Prostate gland (tissue), 2 donors: ENCODE results near the gene GAK. TPM values are rescaled to one million over a fixed set of nuclear protein-coding genes. Genes with fewer than 3 reads are reported as not detected.

Source experiments
- DNase-seq: peaks from one replicate; pipeline ENCODE4 v3.0.0-alpha.2; 2019; ENCODE audit warnings: low spot score
- H3K27ac ChIP-seq, 2 donors: fragments of 200-600 bp; sonication (generic); 2 replicates each; pipeline ENCODE4 v1.5.1; 2017 to 2019
- H3K27me3 ChIP-seq: fragments of 200-600 bp; sonication (generic); replicated peaks from 2 replicates; pipeline ENCODE4 v1.5.1; 2019; ENCODE audit not compliant: insufficient read depth
- H3K36me3 ChIP-seq, 2 donors: fragments of 200-600 bp; sonication (generic); 1 replicate in 1 of 2; 2 replicates in 1 of 2; pipeline versions ENCODE4 v1.5.1 to v1.8.1; 2017 to 2019
- H3K4me1 ChIP-seq: fragments of 200-600 bp; sonication (generic); replicated peaks from 2 replicates; pipeline ENCODE4 v1.5.1; 2019
- H3K4me3 ChIP-seq, 2 donors: fragments of 200-600 bp; sonication (generic); 2 replicates each; pipeline ENCODE4 v1.5.1; 2017 to 2019
- H3K9me3 ChIP-seq: fragments of 200-600 bp; sonication (generic); 2 replicates; pipeline ENCODE4 v1.5.1; 2017
- POLR2A ChIP-seq: fragments of 450-650 bp; IDR thresholded peaks from one replicate; pipeline ENCODE4 v1.6.1; 2016; ENCODE audit warnings: antibody characterized with exemption, mild to moderate bottlenecking
- POLR2AphosphoS5 ChIP-seq: sonication (generic); formaldehyde crosslinking; IDR thresholded peaks from one replicate; pipeline ENCODE4 v1.6.1; 2017; ENCODE audit warnings: antibody characterized with exemption
- WGBS: methylation state at CpG from one replicate; pipeline ENCODE4 v1.1.5; 2018; 5-methylcytosine and 5-hydroxymethylcytosine counted together
- intact Hi-C: fragments of 100-400 bp; cut with DNase I; formaldehyde crosslinking; loops from one replicate; pipeline ENCODE4 v1.14.2; 2022
- total RNA-seq, 2 donors: library from RNA; depleted of rRNA; stranded (reverse); fragments of >200 nt; gene quantifications; one replicate each; pipeline ENCODE4 v1.1.0, GENCODE V29; 2016
- TF ChIP-seq, protein P1 (sequence below), 4 experiments: fragments of 200-600 bp in 2 of 4; fragments of 450-650 bp in 2 of 4; sonication (generic) in 2 of 4; IDR thresholded peaks; 1 replicate in 3 of 4; 2 replicates in 1 of 4; pipeline ENCODE4 v1.5.1; 2016 to 2019; ENCODE audit warnings: antibody characterized with exemption in 4 of 4, mild to moderate bottlenecking in 2 of 4, moderate library complexity in 2 of 4

GAK gene
- total RNA-seq, 2 donors from 2014 or later: 158 to 181 TPM

DNA sequence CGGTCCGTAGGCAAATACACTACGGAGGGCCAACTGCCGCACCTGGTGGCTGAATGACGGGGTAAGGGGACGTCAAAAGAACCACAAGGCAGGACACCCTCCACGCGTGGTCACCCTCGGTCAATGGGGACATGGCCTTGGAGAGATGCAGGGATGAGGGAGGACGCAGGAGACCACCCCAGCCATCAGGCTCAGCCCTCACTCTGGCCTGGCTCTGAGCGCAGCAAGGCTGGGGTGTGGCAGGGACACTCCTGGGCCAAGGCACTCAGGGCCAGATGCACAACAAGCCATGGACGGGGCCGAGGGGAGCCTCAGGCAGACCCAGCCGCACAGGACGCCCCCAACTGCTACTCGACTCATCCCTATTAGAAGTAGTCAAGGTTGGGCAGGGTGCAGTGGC is 36.5 kb downstream of the GAK start:
- no peak for TF ChIP-seq POLR2AphosphoS5
- no peak for TF ChIP-seq POLR2A
- TF ChIP-seq, protein P1, sequence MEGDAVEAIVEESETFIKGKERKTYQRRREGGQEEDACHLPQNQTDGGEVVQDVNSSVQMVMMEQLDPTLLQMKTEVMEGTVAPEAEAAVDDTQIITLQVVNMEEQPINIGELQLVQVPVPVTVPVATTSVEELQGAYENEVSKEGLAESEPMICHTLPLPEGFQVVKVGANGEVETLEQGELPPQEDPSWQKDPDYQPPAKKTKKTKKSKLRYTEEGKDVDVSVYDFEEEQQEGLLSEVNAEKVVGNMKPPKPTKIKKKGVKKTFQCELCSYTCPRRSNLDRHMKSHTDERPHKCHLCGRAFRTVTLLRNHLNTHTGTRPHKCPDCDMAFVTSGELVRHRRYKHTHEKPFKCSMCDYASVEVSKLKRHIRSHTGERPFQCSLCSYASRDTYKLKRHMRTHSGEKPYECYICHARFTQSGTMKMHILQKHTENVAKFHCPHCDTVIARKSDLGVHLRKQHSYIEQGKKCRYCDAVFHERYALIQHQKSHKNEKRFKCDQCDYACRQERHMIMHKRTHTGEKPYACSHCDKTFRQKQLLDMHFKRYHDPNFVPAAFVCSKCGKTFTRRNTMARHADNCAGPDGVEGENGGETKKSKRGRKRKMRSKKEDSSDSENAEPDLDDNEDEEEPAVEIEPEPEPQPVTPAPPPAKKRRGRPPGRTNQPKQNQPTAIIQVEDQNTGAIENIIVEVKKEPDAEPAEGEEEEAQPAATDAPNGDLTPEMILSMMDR (IDR thresholded peaks at IDR 0.05): no peak

DNA sequence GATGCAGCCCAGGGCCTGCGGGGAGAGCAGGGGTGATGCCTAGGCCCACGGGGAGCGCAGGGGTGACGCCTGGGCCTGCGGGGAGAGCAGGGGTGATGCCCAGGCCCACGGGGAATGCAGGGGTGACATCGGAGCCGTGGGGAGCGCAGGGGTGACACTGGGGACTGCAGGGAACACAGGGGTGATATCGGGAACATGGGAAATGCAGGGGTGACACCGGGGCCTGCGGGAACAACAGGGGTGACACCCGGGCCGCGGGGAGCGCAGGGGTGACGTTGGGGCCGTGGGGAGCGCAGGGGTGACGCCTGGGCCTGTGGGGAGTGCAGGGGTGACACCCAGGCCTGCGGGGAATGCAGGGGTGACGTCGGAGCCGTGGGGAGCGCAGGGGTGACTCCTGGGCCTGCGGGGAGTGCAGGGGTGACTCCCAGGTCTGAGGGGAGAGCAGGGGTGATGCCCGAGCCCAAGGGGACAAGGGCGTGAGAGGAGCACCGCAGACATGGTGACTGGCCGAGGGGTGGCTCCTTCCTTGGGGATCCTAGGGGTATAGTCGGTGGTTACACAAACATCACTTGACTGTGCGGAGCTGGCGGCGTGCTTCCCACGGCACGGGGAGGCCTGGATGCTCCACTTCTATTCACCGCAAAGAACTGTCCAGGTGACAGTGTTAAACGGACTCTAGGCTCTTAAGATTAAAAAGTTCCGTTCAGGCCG is 38.0 kb downstream of the GAK start:
- Histone ChIP-seq H3K36me3 (peaks cover 4 to 12% of the 10 kb centered on the region in 2 donors), H3K27me3 (no peaks in the 10 kb centered on the region), H3K27ac (no peak overlapping the region), H3K9me3 (no peaks in the 10 kb centered on the region), H3K4me3 (no peak overlapping the region), H3K4me1 (no peaks in the 10 kb centered on the region)
- no peak for DNase-seq
- intact Hi-C loops: no loop called here
- 90% methylated on average over 40 of the region's 40 CpGs for WGBS
- TF ChIP-seq POLR2A: no peak
- no peak for TF ChIP-seq POLR2AphosphoS5
- TF ChIP-seq, protein P1 (IDR thresholded peaks at IDR 0.05): no peak

More for the DNA sequence above, 36.5 kb downstream of the GAK start:
- no peak for DNase-seq
- Histone ChIP-seq H3K36me3 (peaks cover 4 to 12% of the 10 kb centered on the region in 2 donors), H3K27me3 (no peaks in the 10 kb centered on the region), H3K9me3 (no peaks in the 10 kb centered on the region), H3K27ac (no peak overlapping the region), H3K4me3 (no peak overlapping the region), H3K4me1 (no peaks in the 10 kb centered on the region)
- intact Hi-C loops: no loop called here
- WGBS: 96% methylated on average over 16 of the region's 16 CpGs

DNA sequence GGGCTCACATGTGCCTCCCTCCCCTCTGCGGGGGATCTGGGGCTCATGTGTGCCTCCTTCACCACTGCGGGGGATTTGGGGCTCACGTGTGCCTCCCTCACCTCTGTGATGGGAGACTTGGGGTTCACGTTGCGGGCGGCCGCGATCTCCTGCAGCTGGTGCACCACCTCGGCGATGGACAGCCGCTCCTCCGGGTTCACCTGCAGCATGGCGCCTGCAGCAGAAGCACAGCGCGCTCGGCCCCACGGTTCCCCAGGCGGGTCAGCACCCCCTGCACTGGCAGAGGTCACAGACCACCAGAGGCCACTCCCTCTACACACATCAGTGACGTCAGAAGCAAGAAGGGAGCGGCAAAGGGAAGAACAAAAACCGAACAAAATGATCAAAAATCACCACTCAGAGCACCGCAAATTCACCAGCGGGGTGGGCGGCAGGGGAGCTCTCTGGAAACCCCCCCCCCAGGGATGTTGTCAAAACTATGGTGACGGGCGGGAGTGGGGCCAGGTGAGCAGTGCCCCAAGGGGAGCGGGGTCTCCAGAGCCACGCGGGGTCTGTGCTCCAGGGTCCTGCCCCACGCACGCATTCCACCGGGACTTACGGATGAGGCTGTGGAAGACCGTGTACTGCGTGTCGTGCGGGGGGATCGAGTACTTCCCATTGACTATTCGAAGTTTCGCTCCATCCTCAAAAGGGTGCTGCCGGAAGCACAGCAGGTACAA is 38.7 kb downstream of the GAK start:
- no peak for DNase-seq
- TF ChIP-seq POLR2A: no peak
- Histone ChIP-seq H3K4me3 (no peak overlapping the region), H3K36me3 (peaks cover 4 to 12% of the 10 kb centered on the region in 2 donors), H3K4me1 (no peaks in the 10 kb centered on the region), H3K9me3 (no peaks in the 10 kb centered on the region), H3K27me3 (no peaks in the 10 kb centered on the region), H3K27ac (no peak overlapping the region)
- intact Hi-C loops: no loop called here
- 94% methylated on average over 41 of the region's 41 CpGs for WGBS

DNA sequence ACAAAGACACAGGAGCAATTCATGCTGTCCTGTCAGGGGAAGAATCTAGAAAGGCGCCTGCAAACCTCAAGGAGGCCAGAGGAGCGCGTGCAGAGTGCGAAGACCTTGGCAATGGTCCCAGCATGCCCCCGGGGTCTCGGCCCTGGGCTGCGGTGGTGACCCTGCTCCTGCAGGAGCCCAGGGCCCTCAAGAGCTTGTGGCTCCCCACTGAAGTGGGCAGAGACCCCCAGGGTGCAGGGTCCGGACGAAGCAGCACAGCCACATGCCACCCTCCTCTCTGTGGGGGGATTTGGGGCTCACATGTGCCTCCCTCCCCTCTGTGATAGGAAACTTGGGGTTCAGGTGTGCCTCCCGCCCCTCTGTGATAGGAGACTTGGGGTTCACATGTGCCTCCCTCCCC is 39.3 kb downstream of the GAK start:
- DNase-seq: no peak
- no peaks in the 10 kb centered on the region for H3K27me3 ChIP-seq
- intact Hi-C loops: no loop called here
- 93% methylated on average over 10 of the region's 10 CpGs for WGBS
- H3K4me3 ChIP-seq: no peak overlapping the region
- H3K36me3 ChIP-seq: peaks cover 4 to 12% of the 10 kb centered on the region in 2 donors
- TF ChIP-seq, protein P1 (IDR thresholded peaks at IDR 0.05): no peak
- TF ChIP-seq POLR2AphosphoS5 (no peak), POLR2A (no peak)
- H3K4me1 ChIP-seq: no peaks in the 10 kb centered on the region
- H3K27ac ChIP-seq: no peak overlapping the region
- no peaks in the 10 kb centered on the region for H3K9me3 ChIP-seq

DNA sequence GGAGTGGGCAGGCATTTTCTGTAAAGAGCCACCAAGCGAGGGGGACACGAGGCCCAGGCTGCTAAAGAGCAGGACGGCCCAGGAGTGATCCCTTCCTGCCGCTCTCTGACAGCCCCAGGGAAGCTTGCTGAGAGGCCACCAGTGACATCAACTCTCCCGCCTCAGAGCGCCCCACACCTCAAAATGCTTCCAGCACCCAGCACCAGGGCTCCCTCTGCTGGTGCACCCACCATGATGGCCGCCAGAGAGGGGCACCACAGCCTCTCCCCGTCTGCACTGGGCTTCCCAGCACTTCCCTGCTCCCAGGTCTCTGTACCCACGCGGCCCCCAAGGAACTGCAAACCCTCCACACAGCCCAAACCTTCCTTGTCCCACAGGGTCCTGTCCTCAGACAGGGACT is 40.4 kb downstream of the GAK start:
- H3K27me3 ChIP-seq: no peaks in the 10 kb centered on the region
- 87% methylated on average over 10 of the region's 10 CpGs for WGBS
- peaks cover 4 to 8% of the 10 kb centered on the region in 2 donors for H3K36me3 ChIP-seq
- no peak overlapping the region for H3K27ac ChIP-seq
- no peaks in the 10 kb centered on the region for H3K9me3 ChIP-seq
- H3K4me3 ChIP-seq: no peak overlapping the region
- DNase-seq: no peak
- H3K4me1 ChIP-seq: no peaks in the 10 kb centered on the region
- no peak for TF ChIP-seq POLR2AphosphoS5
- TF ChIP-seq, protein P1 (IDR thresholded peaks at IDR 0.05): no peak
- intact Hi-C loops: no loop called here
